HepG2 (cell line): ENCODE measurements around the gene HMGN1. TPM values are rescaled to one million over a fixed set of nuclear protein-coding genes. Genes with fewer than 3 reads are reported as not detected.

Experiments
- ATAC-seq: fragments of 200-7000 bp; cut with Tn5 transposase; 3 replicates; pipeline ENCODE4 v1.9.1; 2020; ENCODE audit warnings: mild to moderate bottlenecking, moderate library complexity
- BruUV-seq: library from RNA; stranded (reverse); fragments of 400-500 nt; replicated peaks from 2 replicates; lab custom pipeline; 2021; lab: Mats Ljungman, UMichigan
- CTCF ChIA-PET: fragments of 300-600 bp; formaldehyde crosslinking; extraction: SDS; loops from one replicate; lab custom pipeline; 2021; ENCODE audit warnings: low total read pairs, inconsistent platforms, low intra/inter-chr PET ratio; lab: Yijun Ruan, JAX
- POLR2A ChIA-PET: fragments of 350-600 bp; sonication (Branson Sonifier 250); formaldehyde crosslinking; loops from one replicate; lab custom pipeline; 2020; ENCODE audit warnings: antibody characterized with exemption, inconsistent platforms; lab: Yijun Ruan, JAX
- DNase-seq: peaks from one replicate; pipeline ENCODE4 v3.0.0-alpha.2; 2015; ENCODE audit warnings: low spot score
- FAIRE-seq: peaks from 3 replicates; lab custom pipeline; 2011; peaks lifted over from hg19 to GRCh38; lab: Jason Lieb, UNC
- H2AFZ ChIP-seq: one replicate; pipeline ENCODE4 v1.6.1; 2011; ENCODE audit warnings: low read length, inconsistent platforms
- H3K27ac ChIP-seq: fragments of 300-600 bp; 3 replicates; pipeline ENCODE4 v1.8.0; 2011; ENCODE audit warnings: mixed run types, mild to moderate bottlenecking, mixed read lengths, low read length, inconsistent platforms; ENCODE audit not compliant: insufficient read depth; ENCODE audit errors: extremely low read length
- H3K27me3 ChIP-seq, 2 experiments: fragments of 200-600 bp in 1 of 2; 2 replicates in 1 of 2; 3 replicates in 1 of 2; pipeline versions ENCODE4 v1.6.0 to v1.8.0; 2011; ENCODE audit warnings: low read length in 2 of 2, mild to moderate bottlenecking in 2 of 2, moderate library complexity in 2 of 2, inconsistent platforms in 1 of 2; ENCODE audit not compliant: insufficient read depth in 2 of 2, control insufficient read depth in 1 of 2
- H3K36me3 ChIP-seq, 2 experiments: fragments of 200-600 bp in 1 of 2; replicated peaks in 1 of 2; 2 replicates in 1 of 2; 3 replicates in 1 of 2; pipeline versions ENCODE4 v1.5.1 to v1.8.0; 2011; ENCODE audit warnings: low read length in 2 of 2, inconsistent platforms in 1 of 2; ENCODE audit not compliant: insufficient read depth in 2 of 2, control insufficient read depth in 1 of 2
- H3K4me1 ChIP-seq: 2 replicates; pipeline ENCODE4 v1.5.1; 2012; ENCODE audit warnings: low read length, inconsistent platforms; ENCODE audit not compliant: insufficient read depth
- H3K4me2 ChIP-seq: 2 replicates; pipeline ENCODE4 v1.6.0; 2011; ENCODE audit warnings: low read depth, low read length, inconsistent platforms
- H3K4me3 ChIP-seq, 3 experiments: fragments of 200-600 bp in 1 of 3; sonication (generic), shearing (Covaris generic) in 1 of 3; replicated peaks in 1 of 3; 2 replicates each; pipeline ENCODE4 v1.5.1; 2011 to 2016; ENCODE audit warnings: low read length in 3 of 3, inconsistent platforms in 2 of 3, low read depth in 2 of 3, mild to moderate bottlenecking in 2 of 3, control low read depth in 1 of 3, mixed read lengths in 1 of 3; ENCODE audit not compliant: insufficient read depth in 1 of 3
- H3K79me2 ChIP-seq: one replicate; pipeline ENCODE4 v1.6.1; 2011; ENCODE audit warnings: low read length, inconsistent platforms; ENCODE audit not compliant: insufficient read depth
- H3K9ac ChIP-seq: 2 replicates; pipeline ENCODE4 v1.6.0; 2011; ENCODE audit warnings: mild to moderate bottlenecking, low read depth, low read length, inconsistent platforms; ENCODE audit not compliant: insufficient read depth
- H3K9me3 ChIP-seq: 2 replicates; pipeline ENCODE4 v1.5.1; 2012; ENCODE audit warnings: mild to moderate bottlenecking, low read length
- H4K20me1 ChIP-seq: 2 replicates; pipeline ENCODE4 v1.6.0; 2011; ENCODE audit warnings: inconsistent platforms, mild to moderate bottlenecking, low read length, moderate library complexity; ENCODE audit not compliant: insufficient read depth
- CHD4 ChIP-seq: fragments of 200-600 bp; sonication (generic); IDR thresholded peaks from 2 replicates; pipeline ENCODE4 v1.7.0; 2017; ENCODE audit warnings: mild to moderate bottlenecking, low read length, borderline replicate concordance
- ETV5 ChIP-seq: IDR thresholded peaks from 2 replicates; pipeline ENCODE4 v1.6.1; 2018; ENCODE audit warnings: missing biosample characterization, missing genetic modification reagents, inconsistent platforms, borderline replicate concordance
- FOXO4 ChIP-seq: sonication (generic); formaldehyde crosslinking; conservative IDR thresholded peaks from 2 replicates; pipeline ENCODE4 v1.8.1; 2023; ENCODE audit warnings: missing genetic modification reagents
- GPN1 ChIP-seq: sonication (generic); formaldehyde crosslinking; IDR thresholded peaks from 2 replicates; pipeline ENCODE4 v1.5.1; 2020; ENCODE audit warnings: missing genetic modification reagents, borderline replicate concordance
- KLF13 ChIP-seq: sonication (generic); formaldehyde crosslinking; IDR thresholded peaks from 2 replicates; pipeline ENCODE4 v1.4.0; 2020; ENCODE audit warnings: mild to moderate bottlenecking, missing genetic modification reagents
- NR2F1 ChIP-seq, 2 experiments: fragments of 450-650 bp in 1 of 2; formaldehyde crosslinking in 1 of 2; IDR thresholded peaks; 2 replicates each; pipeline versions ENCODE4 v1.5.0 to v1.6.1; 2016 to 2020; ENCODE audit warnings: mild to moderate bottlenecking in 1 of 2, missing compliant biosample characterization in 1 of 2, missing genetic modification reagents in 1 of 2, moderate library complexity in 1 of 2
- PREB ChIP-seq: sonication (generic); formaldehyde crosslinking; IDR thresholded peaks from 2 replicates; pipeline ENCODE4 v1.4.0; 2020; ENCODE audit warnings: missing genetic modification reagents
- RAD21 ChIP-seq: fragments of 450-650 bp; formaldehyde crosslinking; IDR thresholded peaks from 2 replicates; pipeline ENCODE4 v1.5.0; 2020; ENCODE audit warnings: mild to moderate bottlenecking
- TFAP4 ChIP-seq: sonication (generic); IDR thresholded peaks from 2 replicates; pipeline ENCODE4 v1.6.1; 2016; ENCODE audit warnings: low read depth, borderline replicate concordance
- ZNF160 ChIP-seq: sonication (generic); formaldehyde crosslinking; IDR thresholded peaks from 2 replicates; pipeline ENCODE4 v1.8.0; 2022; ENCODE audit warnings: mild to moderate bottlenecking, inconsistent platforms, missing genetic modification reagents
- ZNF678 ChIP-seq: sonication (generic); formaldehyde crosslinking; IDR thresholded peaks from 2 replicates; pipeline ENCODE4 v1.4.0; 2020; ENCODE audit warnings: mild to moderate bottlenecking, missing genetic modification reagents
- ZNF788 ChIP-seq: sonication (generic); formaldehyde crosslinking; IDR thresholded peaks from 2 replicates; pipeline ENCODE4 v1.5.0; 2020; ENCODE audit warnings: mild to moderate bottlenecking, missing genetic modification reagents, borderline replicate concordance
- WGBS: methylation state at CpG from one replicate; pipeline ENCODE4 v1.1.6; 2017; ENCODE audit warnings: low lambda C conversion rate; 5-methylcytosine and 5-hydroxymethylcytosine counted together
- in situ Hi-C: cut with HindIII; loops from 2 replicates; pipeline ENCODE4 v1.10.0; 2017; ENCODE audit warnings: low pct_unique_long_range_greater_than_20kb; ENCODE audit not compliant: extremely low pct_ligation_motif_present
- intact Hi-C: fragments of 100-400 bp; cut with micrococcal nuclease; formaldehyde crosslinking; loops from one replicate; pipeline ENCODE4 v1.10.0; 2022; ENCODE audit not compliant: unreplicated experiment
- polyA plus RNA-seq, 8 experiments: library from polyadenylated mRNA; depleted of rRNA in 3 of 8; stranded (reverse) in 7 of 8; unstranded in 1 of 8; fragments of >200 nt; fragmentation: Illumina TruSeq in 4 of 8; extraction: Trizol in 4 of 8; gene quantifications; 2 replicates each; pipeline versions ENCODE4 v1.2.1 to v1.2.3, GENCODE V29; 2011 to 2016; ENCODE audit warnings: low read depth in 4 of 8, missing spikeins in 1 of 8, mixed read lengths in 1 of 8; ENCODE audit not compliant: insufficient read depth in 1 of 8
- total RNA-seq, 5 experiments: library from RNA; depleted of rRNA; stranded (reverse); fragments of >200 nt; fragmentation: Illumina TruSeq; extraction: Trizol; gene quantifications; 2 replicates each; pipeline ENCODE4 v1.2.3, GENCODE V29; 2016; ENCODE audit warnings: low read depth in 1 of 5
- TF ChIP-seq, protein P1 (sequence below): sonication (generic); formaldehyde crosslinking; IDR thresholded peaks from 2 replicates; pipeline ENCODE4 v1.9.0; 2021; ENCODE audit warnings: missing genetic modification reagents, borderline replicate concordance
- TF ChIP-seq, protein P2 (sequence below): sonication (generic); formaldehyde crosslinking; IDR thresholded peaks from 2 replicates; pipeline ENCODE4 v1.4.0; 2020; ENCODE audit warnings: mild to moderate bottlenecking, missing genetic modification reagents

Gene HMGN1
- total and polyA plus RNA-seq, 2 of the 13 experiments (the other 11 are each of a cell fraction or from before 2014, with no cell fraction given): 104 to 286 TPM

DNA sequence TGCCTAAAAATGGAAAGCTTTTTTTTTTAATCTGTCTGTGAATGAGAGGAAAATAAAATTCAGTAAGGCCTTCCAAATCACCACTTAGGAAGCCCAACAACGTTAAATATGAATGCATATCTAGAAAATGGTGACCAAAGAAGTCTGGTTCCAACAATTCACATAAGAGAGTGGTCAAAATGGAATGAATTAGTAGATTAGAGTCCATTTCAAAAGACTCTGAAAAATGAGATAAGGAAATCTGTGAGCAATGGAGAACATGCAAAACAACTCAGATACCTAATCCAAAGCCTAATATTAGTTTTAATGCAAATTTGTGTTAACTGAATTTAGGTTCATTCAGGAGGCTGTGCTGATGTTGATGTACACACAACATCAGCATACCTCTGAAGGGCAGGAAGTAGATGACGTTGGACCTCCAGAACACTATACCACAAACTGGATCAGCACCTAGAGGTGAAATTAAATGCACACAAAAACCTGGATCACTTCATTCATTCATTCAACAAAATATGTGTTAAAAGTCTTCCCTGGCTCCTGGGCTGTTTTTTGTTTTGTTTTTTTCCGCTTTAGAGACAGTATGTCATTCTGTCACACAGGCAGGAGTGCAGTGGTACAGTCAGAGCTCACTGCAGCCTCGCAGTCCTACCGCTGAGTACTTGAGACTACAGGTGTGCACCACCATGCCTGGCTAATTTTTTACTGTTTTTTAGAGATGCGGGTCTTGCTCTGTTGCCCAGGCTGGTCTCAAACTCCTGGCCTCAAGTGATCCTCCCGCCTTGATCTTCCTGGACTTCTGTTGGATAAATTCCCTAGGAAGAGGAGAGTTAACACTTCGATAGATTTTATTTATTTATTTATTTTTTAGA, 30.6 kb downstream of the HMGN1 start:
- no peak overlapping the region for H3K9ac ChIP-seq
- H4K20me1 ChIP-seq: no peaks in the 10 kb centered on the region
- WGBS: 85% methylated on average over 8 of the region's 8 CpGs
- ChIA-PET CTCF (no interaction called here), POLR2A (interaction anchor here (0.9 kb wide), 1 partner anchor 30 kb away, joined by 4 read pairs; the partner anchor contains the start of gene HMGN1)
- H3K27ac ChIP-seq: no peak overlapping the region
- no TSS peak for BruUV-seq
- TF ChIP-seq ZNF678 (CRISPR knock-in tag): no peak
- no peak for TF ChIP-seq NR2F1 (CRISPR knock-in tag; IDR thresholded peaks at IDR 0.05)
- TF ChIP-seq ZNF788: no peak
- no peak for TF ChIP-seq RAD21
- no peak for TF ChIP-seq ETV5 (CRISPR knock-in tag)
- TF ChIP-seq FOXO4 (CRISPR knock-in tag): no peak
- no peak for TF ChIP-seq GPN1 (CRISPR knock-in tag)
- TF ChIP-seq, protein P1, sequence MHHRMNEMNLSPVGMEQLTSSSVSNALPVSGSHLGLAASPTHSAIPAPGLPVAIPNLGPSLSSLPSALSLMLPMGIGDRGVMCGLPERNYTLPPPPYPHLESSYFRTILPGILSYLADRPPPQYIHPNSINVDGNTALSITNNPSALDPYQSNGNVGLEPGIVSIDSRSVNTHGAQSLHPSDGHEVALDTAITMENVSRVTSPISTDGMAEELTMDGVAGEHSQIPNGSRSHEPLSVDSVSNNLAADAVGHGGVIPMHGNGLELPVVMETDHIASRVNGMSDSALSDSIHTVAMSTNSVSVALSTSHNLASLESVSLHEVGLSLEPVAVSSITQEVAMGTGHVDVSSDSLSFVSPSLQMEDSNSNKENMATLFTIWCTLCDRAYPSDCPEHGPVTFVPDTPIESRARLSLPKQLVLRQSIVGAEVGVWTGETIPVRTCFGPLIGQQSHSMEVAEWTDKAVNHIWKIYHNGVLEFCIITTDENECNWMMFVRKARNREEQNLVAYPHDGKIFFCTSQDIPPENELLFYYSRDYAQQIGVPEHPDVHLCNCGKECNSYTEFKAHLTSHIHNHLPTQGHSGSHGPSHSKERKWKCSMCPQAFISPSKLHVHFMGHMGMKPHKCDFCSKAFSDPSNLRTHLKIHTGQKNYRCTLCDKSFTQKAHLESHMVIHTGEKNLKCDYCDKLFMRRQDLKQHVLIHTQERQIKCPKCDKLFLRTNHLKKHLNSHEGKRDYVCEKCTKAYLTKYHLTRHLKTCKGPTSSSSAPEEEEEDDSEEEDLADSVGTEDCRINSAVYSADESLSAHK (CRISPR knock-in tag): no peak
- TF ChIP-seq PREB: no peak
- no peak for TF ChIP-seq TFAP4
- TF ChIP-seq CHD4: no peak
- TF ChIP-seq, protein P2, sequence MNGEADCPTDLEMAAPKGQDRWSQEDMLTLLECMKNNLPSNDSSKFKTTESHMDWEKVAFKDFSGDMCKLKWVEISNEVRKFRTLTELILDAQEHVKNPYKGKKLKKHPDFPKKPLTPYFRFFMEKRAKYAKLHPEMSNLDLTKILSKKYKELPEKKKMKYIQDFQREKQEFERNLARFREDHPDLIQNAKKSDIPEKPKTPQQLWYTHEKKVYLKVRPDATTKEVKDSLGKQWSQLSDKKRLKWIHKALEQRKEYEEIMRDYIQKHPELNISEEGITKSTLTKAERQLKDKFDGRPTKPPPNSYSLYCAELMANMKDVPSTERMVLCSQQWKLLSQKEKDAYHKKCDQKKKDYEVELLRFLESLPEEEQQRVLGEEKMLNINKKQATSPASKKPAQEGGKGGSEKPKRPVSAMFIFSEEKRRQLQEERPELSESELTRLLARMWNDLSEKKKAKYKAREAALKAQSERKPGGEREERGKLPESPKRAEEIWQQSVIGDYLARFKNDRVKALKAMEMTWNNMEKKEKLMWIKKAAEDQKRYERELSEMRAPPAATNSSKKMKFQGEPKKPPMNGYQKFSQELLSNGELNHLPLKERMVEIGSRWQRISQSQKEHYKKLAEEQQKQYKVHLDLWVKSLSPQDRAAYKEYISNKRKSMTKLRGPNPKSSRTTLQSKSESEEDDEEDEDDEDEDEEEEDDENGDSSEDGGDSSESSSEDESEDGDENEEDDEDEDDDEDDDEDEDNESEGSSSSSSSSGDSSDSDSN: no peak
- no peak for TF ChIP-seq ZNF160 (CRISPR knock-in tag)
- no peak for TF ChIP-seq KLF13
- no peak for DNase-seq
- H2AFZ ChIP-seq: no peak overlapping the region
- H3K4me3 ChIP-seq: no peak overlapping the region
- in situ Hi-C loops: no loop called here
- H3K4me2 ChIP-seq: no peak overlapping the region
- FAIRE-seq: no peak
- H3K27me3 ChIP-seq: no peaks in the 10 kb centered on the region; a peak in 1 of 5 replicates
- H3K4me1 ChIP-seq: peaks cover 56% of the 10 kb centered on the region
- ATAC-seq: no peak
- peaks cover 3% of the 10 kb centered on the region for H3K79me2 ChIP-seq
- no peaks in the 10 kb centered on the region for H3K36me3 ChIP-seq
- H3K9me3 ChIP-seq: no peaks in the 10 kb centered on the region
- intact Hi-C loops: no loop called here
